ENCODE results near the gene LGALS3BP.

LGALS3BP gene

DNA sequence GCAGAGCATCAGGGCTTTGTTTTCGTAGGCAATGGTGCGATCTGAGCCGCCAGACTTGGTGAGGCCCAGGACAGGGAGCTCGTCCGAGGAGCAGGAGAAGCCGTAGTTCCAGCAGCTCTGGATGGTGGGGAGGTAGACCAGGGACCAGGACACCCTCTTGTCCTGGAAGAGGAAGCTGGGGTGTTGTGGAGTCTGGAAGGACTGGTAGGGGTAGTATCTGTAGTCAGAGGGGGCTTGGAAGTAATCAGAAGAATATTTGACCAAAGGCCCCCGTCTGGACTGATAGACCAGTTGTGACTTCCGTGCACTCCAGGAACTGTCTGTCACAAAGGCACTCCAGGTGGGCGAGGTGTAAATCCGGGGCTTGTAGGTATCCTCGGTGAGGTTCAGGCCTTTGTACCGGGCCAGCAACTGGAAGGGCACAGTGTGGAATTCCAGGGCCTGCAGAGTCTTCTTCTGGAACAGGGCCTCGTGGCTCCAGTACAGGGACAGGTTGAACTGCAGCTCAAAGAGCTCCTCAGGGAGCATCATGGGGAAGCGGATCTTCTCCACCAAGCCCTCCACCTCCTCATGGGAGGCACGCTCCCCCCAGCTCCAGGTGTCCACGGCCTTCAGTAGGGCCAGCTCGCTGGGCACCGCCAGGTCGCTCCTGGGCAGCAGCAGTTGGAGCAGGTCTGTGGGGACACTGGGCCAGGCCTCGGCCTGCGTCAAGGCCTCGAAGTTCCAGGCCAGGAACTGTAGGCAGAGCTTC, 7.8 kb downstream of the LGALS3BP start:
- no peak overlapping the region for H3K4me2 ChIP-seq (ENCODE audit: low read length)
- H3K27ac ChIP-seq (ENCODE audit: low read depth, low read length, poor library complexity, severe bottlenecking): no peak overlapping the region
- no peak overlapping the region for H2AFZ ChIP-seq (ENCODE audit: low read length)
- no peak overlapping the region for H3K4me3 ChIP-seq (ENCODE audit: low read depth, low read length, poor library complexity, severe bottlenecking)
- H3K9me2 ChIP-seq (ENCODE audit: low read depth, low read length): no peaks in the 10 kb centered on the region
- TF ChIP-seq CTCF (IDR thresholded peaks at IDR 0.05; ENCODE audit: low read length): no peak
- TF ChIP-seq EZH2 (IDR thresholded peaks at IDR 0.05; ENCODE audit: borderline replicate concordance, low read length): no peak
- H3K9me3 ChIP-seq (ENCODE audit: low read length): no peaks in the 10 kb centered on the region
- H3K9ac ChIP-seq (ENCODE audit: low read length): no peak overlapping the region
- H3K4me1 ChIP-seq (ENCODE audit: insufficient read depth, low read length, severe bottlenecking): peaks cover 10% of the 10 kb centered on the region
- H3K79me2 ChIP-seq (ENCODE audit: insufficient read depth, low read length): no peaks in the 10 kb centered on the region
- H3F3A ChIP-seq (ENCODE audit: insufficient read depth, low read length): no peaks in the 10 kb centered on the region
- H4K20me1 ChIP-seq (ENCODE audit: insufficient read depth, low read length): no peaks in the 10 kb centered on the region
- peaks cover 4% of the 10 kb centered on the region; the same call in 1 of the 2 replicates for H3K27me3 ChIP-seq (ENCODE audit: insufficient read depth, low read length)
- H3K36me3 ChIP-seq (ENCODE audit: insufficient read depth, low read length): no peaks in the 10 kb centered on the region

- no peak for TF ChIP-seq EZH2 (IDR thresholded peaks at IDR 0.05; ENCODE audit: borderline replicate concordance, low read length)
- TF ChIP-seq CTCF (IDR thresholded peaks at IDR 0.05; ENCODE audit: low read length): peak; percentile 78
- Histone ChIP-seq H4K20me1 (ENCODE audit: insufficient read depth, low read length) (no peaks in the 10 kb centered on the region), H3K27ac (ENCODE audit: low read depth, low read length, poor library complexity, severe bottlenecking) (no peak overlapping the region), H3F3A (ENCODE audit: insufficient read depth, low read length) (no peaks in the 10 kb centered on the region), H3K36me3 (ENCODE audit: insufficient read depth, low read length) (no peaks in the 10 kb centered on the region), H3K9me2 (ENCODE audit: low read depth, low read length) (no peaks in the 10 kb centered on the region), H3K27me3 (ENCODE audit: insufficient read depth, low read length) (peaks cover 4% of the 10 kb centered on the region; the same call in 1 of the 2 replicates), H3K4me1 (ENCODE audit: insufficient read depth, low read length, severe bottlenecking) (peaks cover 10% of the 10 kb centered on the region), H3K9me3 (ENCODE audit: low read length) (no peaks in the 10 kb centered on the region), H3K4me2 (ENCODE audit: low read length) (no peak overlapping the region), H2AFZ (ENCODE audit: low read length) (no peak overlapping the region), H3K79me2 (ENCODE audit: insufficient read depth, low read length) (no peaks in the 10 kb centered on the region), H3K4me3 (ENCODE audit: low read depth, low read length, poor library complexity, severe bottlenecking) (no peak overlapping the region), H3K9ac (ENCODE audit: low read length) (no peak overlapping the region)
Measured at GRCh38 chr17:78970834-78971755, 8.6 kb downstream of the LGALS3BP start.

- Histone ChIP-seq H3F3A (ENCODE audit: insufficient read depth, low read length) (no peaks in the 10 kb centered on the region), H3K9me3 (ENCODE audit: low read length) (no peaks in the 10 kb centered on the region), H3K9me2 (ENCODE audit: low read depth, low read length) (no peaks in the 10 kb centered on the region), H3K36me3 (ENCODE audit: insufficient read depth, low read length) (no peaks in the 10 kb centered on the region), H4K20me1 (ENCODE audit: insufficient read depth, low read length) (no peaks in the 10 kb centered on the region), H3K79me2 (ENCODE audit: insufficient read depth, low read length) (no peaks in the 10 kb centered on the region), H3K27ac (ENCODE audit: low read depth, low read length, poor library complexity, severe bottlenecking) (no peak overlapping the region), H3K27me3 (ENCODE audit: insufficient read depth, low read length) (peaks cover 4% of the 10 kb centered on the region; the same call in 1 of the 2 replicates), H3K4me1 (ENCODE audit: insufficient read depth, low read length, severe bottlenecking) (no peaks in the 10 kb centered on the region), H3K9ac (ENCODE audit: low read length) (no peak overlapping the region), H3K4me2 (ENCODE audit: low read length) (no peak overlapping the region), H2AFZ (ENCODE audit: low read length) (no peak overlapping the region), H3K4me3 (ENCODE audit: low read depth, low read length, poor library complexity, severe bottlenecking) (no peak overlapping the region)
- TF ChIP-seq EZH2 (IDR thresholded peaks at IDR 0.05; ENCODE audit: borderline replicate concordance, low read length): no peak
- TF ChIP-seq CTCF (IDR thresholded peaks at IDR 0.05; ENCODE audit: low read length): no peak
Measured at GRCh38 chr17:78969865-78970264, 9.9 kb downstream of the LGALS3BP start.

Measured in OCI-LY1 (cell line).